K562 (cell line): ENCODE measurements around the gene CCDC85B. TPM values are rescaled to one million over a fixed set of nuclear protein-coding genes. Genes with fewer than 3 reads are reported as not detected.

ENCODE experiments used
- CBFA2T2 ChIP-seq: fragments of 450-650 bp; conservative IDR thresholded peaks from 2 replicates; pipeline ENCODE4 v1.6.1; 2017; ENCODE audit warnings: mild to moderate bottlenecking
- ELF4 ChIP-seq: fragments of 450-650 bp; formaldehyde crosslinking; IDR thresholded peaks from 2 replicates; pipeline ENCODE4 v1.4.0; 2022; ENCODE audit warnings: missing genetic modification characterization
- MTA2 ChIP-seq: fragments of 450-650 bp; IDR thresholded peaks from 2 replicates; pipeline ENCODE4 v1.6.1; 2016; ENCODE audit warnings: low read depth
- NFRKB ChIP-seq: fragments of 450-650 bp; IDR thresholded peaks from 2 replicates; pipeline ENCODE4 v1.6.1; 2016; ENCODE audit warnings: low read depth
- RFX7 ChIP-seq: fragments of 250-450 bp; sonication (Bioruptor Pico); IDR thresholded peaks from 2 replicates; pipeline ENCODE4 v1.5.1; 2021; ENCODE audit warnings: mild to moderate bottlenecking
- RNF2 ChIP-seq: sonication (generic); IDR thresholded peaks from 2 replicates; pipeline ENCODE4 v1.6.1; 2016
- SREBF2 ChIP-seq: sonication (generic); formaldehyde crosslinking; IDR thresholded peaks from 2 replicates; pipeline ENCODE4 v1.4.0; 2020; ENCODE audit warnings: mild to moderate bottlenecking, missing genetic modification reagents
- ZFX ChIP-seq: sonication (generic); formaldehyde crosslinking; IDR thresholded peaks from 2 replicates; pipeline ENCODE4 v1.8.0; 2022; ENCODE audit warnings: mild to moderate bottlenecking, missing genetic modification reagents, moderate library complexity
- ZNF589 ChIP-seq: fragments of 200-800 bp; sonication (Bioruptor generic); IDR thresholded peaks from 2 replicates; pipeline ENCODE4 v1.6.1; 2016; ENCODE audit warnings: low read depth, missing genetic modification characterization, missing compliant biosample characterization
- polyA plus RNA-seq, 8 experiments: library from polyadenylated mRNA; depleted of rRNA in 4 of 8; stranded (reverse) in 5 of 8; unstranded in 3 of 8; fragments of >200 nt; fragmentation: Nextera tagmentation in 2 of 8; fragmentation: Illumina TruSeq in 1 of 8; extraction: Ambion mirVana in 2 of 8; extraction: Trizol in 1 of 8; gene quantifications; 2 replicates each; pipeline versions ENCODE4 v1.2.1 to v1.2.3, GENCODE V29; 2011 to 2014; ENCODE audit warnings: inconsistent platforms in 1 of 8, missing spikeins in 1 of 8
- total RNA-seq, 7 experiments: library from RNA; depleted of rRNA in 6 of 7; stranded (reverse); fragments of >200 nt in 6 of 7; fragmentation: Illumina TruSeq in 2 of 7; extraction: Trizol in 2 of 7; gene quantifications; 2 replicates each; pipeline versions ENCODE4 v1.2.1 to v1.2.3, GENCODE V29; 2011 to 2021; ENCODE audit warnings: low replicate concordance in 1 of 7
- TF ChIP-seq, protein P1 (sequence below): fragments of 200-800 bp; sonication (Bioruptor generic); IDR thresholded peaks from 2 replicates; pipeline ENCODE4 v1.6.1; 2016; ENCODE audit warnings: missing genetic modification characterization, missing compliant biosample characterization
- TF ChIP-seq, protein P2 (sequence below): fragments of 200-800 bp; sonication (Bioruptor generic); IDR thresholded peaks from 2 replicates; pipeline ENCODE4 v1.6.1; 2017; ENCODE audit warnings: missing genetic modification characterization, missing compliant biosample characterization
- TF ChIP-seq, protein P3 (sequence below), 2 experiments: fragments of 450-650 bp; IDR thresholded peaks; 2 replicates each; pipeline ENCODE4 v1.6.1; 2016
- TF ChIP-seq, protein P4 (sequence below): fragments of 450-650 bp; formaldehyde crosslinking; IDR thresholded peaks from 2 replicates; pipeline ENCODE4 v1.4.0; 2022; ENCODE audit warnings: mild to moderate bottlenecking, moderate library complexity
- TF ChIP-seq, protein P5 (sequence below), 2 experiments: IDR thresholded peaks; 2 replicates each; pipeline ENCODE4 v1.6.1; 2012; ENCODE audit warnings: improper control_type of control experiment in 2 of 2, low read depth in 2 of 2, low read length in 2 of 2, borderline replicate concordance in 1 of 2
- TF ChIP-seq, protein P6 (sequence below): sonication (generic); formaldehyde crosslinking; IDR thresholded peaks from 2 replicates; pipeline ENCODE4 v1.9.0; 2022; ENCODE audit warnings: mild to moderate bottlenecking, missing genetic modification reagents

CCDC85B gene
- total and polyA plus RNA-seq, 9 of the 15 experiments (the other 6 are each of a cell fraction or from before 2014, with no cell fraction given), result 0.14 to 138 (median 6.2) TPM

DNA sequence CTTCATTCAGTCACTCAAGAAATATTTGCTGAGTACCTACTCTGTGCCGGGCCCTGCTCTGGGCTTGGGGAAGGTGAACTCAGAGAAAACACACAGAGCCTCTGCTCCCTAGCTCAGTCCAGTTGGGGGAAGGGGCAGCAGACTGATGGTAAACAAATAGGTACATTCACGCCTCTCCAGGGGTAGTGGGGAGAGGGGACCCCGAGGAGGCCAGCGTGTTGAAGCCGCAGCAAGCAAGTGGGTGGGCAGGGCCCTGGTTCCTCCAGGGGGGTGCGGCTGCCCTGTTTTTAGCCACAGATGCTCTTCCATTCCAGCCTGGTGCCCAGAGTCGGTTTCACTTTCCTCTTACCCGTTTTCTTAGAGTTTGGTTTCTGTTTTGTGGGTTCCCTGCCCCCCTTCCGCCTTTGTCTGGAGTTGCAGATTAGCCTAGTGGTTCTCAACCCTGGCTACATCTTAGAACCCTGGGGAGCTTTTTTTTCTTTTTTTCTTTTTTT, 37.5 kb downstream of the CCDC85B start (continued):
- TF ChIP-seq, protein P1, sequence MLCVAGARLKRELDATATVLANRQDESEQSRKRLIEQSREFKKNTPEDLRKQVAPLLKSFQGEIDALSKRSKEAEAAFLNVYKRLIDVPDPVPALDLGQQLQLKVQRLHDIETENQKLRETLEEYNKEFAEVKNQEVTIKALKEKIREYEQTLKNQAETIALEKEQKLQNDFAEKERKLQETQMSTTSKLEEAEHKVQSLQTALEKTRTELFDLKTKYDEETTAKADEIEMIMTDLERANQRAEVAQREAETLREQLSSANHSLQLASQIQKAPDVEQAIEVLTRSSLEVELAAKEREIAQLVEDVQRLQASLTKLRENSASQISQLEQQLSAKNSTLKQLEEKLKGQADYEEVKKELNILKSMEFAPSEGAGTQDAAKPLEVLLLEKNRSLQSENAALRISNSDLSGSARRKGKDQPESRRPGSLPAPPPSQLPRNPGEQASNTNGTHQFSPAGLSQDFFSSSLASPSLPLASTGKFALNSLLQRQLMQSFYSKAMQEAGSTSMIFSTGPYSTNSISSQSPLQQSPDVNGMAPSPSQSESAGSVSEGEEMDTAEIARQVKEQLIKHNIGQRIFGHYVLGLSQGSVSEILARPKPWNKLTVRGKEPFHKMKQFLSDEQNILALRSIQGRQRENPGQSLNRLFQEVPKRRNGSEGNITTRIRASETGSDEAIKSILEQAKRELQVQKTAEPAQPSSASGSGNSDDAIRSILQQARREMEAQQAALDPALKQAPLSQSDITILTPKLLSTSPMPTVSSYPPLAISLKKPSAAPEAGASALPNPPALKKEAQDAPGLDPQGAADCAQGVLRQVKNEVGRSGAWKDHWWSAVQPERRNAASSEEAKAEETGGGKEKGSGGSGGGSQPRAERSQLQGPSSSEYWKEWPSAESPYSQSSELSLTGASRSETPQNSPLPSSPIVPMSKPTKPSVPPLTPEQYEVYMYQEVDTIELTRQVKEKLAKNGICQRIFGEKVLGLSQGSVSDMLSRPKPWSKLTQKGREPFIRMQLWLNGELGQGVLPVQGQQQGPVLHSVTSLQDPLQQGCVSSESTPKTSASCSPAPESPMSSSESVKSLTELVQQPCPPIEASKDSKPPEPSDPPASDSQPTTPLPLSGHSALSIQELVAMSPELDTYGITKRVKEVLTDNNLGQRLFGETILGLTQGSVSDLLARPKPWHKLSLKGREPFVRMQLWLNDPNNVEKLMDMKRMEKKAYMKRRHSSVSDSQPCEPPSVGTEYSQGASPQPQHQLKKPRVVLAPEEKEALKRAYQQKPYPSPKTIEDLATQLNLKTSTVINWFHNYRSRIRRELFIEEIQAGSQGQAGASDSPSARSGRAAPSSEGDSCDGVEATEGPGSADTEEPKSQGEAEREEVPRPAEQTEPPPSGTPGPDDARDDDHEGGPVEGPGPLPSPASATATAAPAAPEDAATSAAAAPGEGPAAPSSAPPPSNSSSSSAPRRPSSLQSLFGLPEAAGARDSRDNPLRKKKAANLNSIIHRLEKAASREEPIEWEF, result 0 out of 2 replicates have a peak, but pooled peaks have one; percentile 65
- peak; percentile 31; the same call in 1 of the 2 replicates for TF ChIP-seq MTA2
- TF ChIP-seq, protein P2, sequence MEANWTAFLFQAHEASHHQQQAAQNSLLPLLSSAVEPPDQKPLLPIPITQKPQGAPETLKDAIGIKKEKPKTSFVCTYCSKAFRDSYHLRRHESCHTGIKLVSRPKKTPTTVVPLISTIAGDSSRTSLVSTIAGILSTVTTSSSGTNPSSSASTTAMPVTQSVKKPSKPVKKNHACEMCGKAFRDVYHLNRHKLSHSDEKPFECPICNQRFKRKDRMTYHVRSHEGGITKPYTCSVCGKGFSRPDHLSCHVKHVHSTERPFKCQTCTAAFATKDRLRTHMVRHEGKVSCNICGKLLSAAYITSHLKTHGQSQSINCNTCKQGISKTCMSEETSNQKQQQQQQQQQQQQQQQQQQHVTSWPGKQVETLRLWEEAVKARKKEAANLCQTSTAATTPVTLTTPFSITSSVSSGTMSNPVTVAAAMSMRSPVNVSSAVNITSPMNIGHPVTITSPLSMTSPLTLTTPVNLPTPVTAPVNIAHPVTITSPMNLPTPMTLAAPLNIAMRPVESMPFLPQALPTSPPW (CRISPR knock-in tag), result peak; percentile 83
- TF ChIP-seq, protein P3, sequence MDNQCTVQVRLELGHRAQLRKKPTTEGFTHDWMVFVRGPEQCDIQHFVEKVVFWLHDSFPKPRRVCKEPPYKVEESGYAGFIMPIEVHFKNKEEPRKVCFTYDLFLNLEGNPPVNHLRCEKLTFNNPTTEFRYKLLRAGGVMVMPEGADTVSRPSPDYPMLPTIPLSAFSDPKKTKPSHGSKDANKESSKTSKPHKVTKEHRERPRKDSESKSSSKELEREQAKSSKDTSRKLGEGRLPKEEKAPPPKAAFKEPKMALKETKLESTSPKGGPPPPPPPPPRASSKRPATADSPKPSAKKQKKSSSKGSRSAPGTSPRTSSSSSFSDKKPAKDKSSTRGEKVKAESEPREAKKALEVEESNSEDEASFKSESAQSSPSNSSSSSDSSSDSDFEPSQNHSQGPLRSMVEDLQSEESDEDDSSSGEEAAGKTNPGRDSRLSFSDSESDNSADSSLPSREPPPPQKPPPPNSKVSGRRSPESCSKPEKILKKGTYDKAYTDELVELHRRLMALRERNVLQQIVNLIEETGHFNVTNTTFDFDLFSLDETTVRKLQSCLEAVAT (IDR thresholded peaks at IDR 0.05), result 0 out of 4 replicates have a peak, but pooled peaks of 1 of the 2 experiments have one; percentile 54
- TF ChIP-seq RFX7, result no peak
- TF ChIP-seq, protein P4, sequence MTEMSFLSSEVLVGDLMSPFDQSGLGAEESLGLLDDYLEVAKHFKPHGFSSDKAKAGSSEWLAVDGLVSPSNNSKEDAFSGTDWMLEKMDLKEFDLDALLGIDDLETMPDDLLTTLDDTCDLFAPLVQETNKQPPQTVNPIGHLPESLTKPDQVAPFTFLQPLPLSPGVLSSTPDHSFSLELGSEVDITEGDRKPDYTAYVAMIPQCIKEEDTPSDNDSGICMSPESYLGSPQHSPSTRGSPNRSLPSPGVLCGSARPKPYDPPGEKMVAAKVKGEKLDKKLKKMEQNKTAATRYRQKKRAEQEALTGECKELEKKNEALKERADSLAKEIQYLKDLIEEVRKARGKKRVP (CRISPR knock-in tag), result peak; percentile 47; the same call in 1 of the 2 replicates
- no peak for TF ChIP-seq RNF2
- peak; percentile 33; the same call in 1 of the 2 replicates for TF ChIP-seq ELF4
- TF ChIP-seq, protein P5, sequence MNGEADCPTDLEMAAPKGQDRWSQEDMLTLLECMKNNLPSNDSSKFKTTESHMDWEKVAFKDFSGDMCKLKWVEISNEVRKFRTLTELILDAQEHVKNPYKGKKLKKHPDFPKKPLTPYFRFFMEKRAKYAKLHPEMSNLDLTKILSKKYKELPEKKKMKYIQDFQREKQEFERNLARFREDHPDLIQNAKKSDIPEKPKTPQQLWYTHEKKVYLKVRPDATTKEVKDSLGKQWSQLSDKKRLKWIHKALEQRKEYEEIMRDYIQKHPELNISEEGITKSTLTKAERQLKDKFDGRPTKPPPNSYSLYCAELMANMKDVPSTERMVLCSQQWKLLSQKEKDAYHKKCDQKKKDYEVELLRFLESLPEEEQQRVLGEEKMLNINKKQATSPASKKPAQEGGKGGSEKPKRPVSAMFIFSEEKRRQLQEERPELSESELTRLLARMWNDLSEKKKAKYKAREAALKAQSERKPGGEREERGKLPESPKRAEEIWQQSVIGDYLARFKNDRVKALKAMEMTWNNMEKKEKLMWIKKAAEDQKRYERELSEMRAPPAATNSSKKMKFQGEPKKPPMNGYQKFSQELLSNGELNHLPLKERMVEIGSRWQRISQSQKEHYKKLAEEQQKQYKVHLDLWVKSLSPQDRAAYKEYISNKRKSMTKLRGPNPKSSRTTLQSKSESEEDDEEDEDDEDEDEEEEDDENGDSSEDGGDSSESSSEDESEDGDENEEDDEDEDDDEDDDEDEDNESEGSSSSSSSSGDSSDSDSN (IDR thresholded peaks at IDR 0.05; ENCODE audit: borderline replicate concordance in 1 of 2, low read depth in 2 of 2, low read length in 2 of 2), result no peak
- peak; percentile 78; the same call in 1 of the 2 replicates for TF ChIP-seq ZNF589 (CRISPR knock-in tag)
- TF ChIP-seq NFRKB, result peak; percentile 55; the same call in 1 of the 2 replicates
- no peak for TF ChIP-seq SREBF2 (CRISPR knock-in tag)
- TF ChIP-seq ZFX (CRISPR knock-in tag), result peak; percentile 44
- TF ChIP-seq, protein P6, sequence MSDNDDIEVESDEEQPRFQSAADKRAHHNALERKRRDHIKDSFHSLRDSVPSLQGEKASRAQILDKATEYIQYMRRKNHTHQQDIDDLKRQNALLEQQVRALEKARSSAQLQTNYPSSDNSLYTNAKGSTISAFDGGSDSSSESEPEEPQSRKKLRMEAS (CRISPR knock-in tag), result peak; percentile 13; the same call in 1 of the 2 replicates
- TF ChIP-seq CBFA2T2, result 0 out of 2 replicates have a peak, but pooled peaks have one; percentile 16
